CD4-positive, alpha-beta T cell treated with Interleukin-17A for 1 hour (primary cell): ENCODE results near the gene BRSK2.
"Not testable (repeated sequence)": the region's sequence is repeated elsewhere in the genome, so short reads cannot be mapped to it uniquely, and the experiment has no call there.

Experiments
- DNase-seq: peaks from one replicate; pipeline ENCODE4 v3.0.0-alpha.2; 2020

The BRSK2 gene

DNA sequence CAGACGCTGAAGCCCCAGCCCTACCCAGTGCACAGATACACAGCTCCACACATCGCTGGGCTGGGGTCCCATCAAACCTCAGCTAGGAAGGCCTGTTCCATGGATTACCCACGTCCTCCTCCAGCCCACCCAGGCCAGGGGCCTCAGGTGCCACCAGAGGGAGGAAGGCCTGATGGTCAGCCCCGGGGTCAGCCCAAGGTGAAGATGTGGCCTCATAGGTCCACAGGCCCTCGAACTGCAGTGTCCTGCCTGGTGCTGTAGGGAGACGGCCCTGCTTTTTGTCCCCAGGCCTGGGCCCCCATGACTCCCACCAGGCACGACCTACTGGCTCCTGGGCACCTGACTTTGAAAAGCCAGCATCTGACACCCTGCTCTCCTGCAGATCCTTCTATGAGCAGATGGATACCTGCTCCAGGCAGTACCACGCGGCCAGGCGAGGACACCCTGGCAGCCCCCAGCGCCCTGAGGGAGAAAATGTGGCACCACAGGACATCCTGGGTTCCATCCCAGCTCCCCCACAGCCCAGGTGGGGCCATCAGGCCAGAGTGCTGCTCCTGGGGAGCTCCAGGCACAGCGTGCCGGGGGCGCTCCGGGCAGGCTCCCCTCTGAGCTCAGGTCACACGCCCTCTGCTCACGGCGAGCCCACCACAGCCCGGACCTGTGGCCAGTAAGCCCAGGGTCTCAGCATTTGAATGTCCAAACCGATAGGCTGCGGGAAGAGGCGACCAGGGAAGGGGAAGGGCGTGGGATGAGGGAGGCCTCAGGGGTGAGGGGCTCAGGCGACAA lies 112.6 kb downstream of the BRSK2 start:
- no peak for DNase-seq

DNA sequence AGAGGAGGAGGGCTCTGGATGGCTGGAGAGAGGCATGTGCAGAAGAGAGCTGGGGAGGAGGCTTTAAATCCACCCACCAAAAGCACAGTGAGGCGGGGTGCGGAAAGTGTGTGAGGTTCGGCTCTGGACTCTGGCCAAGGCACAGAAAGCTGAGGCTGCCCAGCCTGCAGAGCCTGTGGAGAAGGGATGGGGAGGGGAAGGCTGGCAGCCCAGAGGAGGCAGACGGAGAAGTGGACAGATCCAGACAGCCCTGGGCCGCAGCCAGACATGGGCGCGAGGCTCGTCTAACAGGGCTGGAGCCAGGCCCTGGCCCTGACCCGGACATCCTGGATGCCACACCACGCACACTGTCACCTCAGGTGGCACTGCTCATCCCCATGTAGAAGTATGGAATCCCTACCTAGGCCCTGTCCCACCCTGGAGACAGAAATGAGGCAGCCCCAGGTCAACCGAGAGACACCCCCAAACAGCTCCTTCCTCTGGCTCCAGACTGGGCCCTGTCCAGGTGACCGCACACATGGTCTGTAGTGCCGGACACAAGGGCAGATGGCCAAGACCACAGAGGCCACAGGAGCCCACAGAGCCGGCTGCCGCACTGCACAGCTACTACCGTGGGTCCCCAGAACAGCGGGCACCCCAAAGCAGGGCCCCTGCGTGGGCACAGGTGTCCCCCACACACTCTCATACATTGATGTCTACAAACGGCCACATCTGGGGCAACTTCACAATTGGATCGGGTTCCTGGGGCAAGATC lies 113.4 kb downstream of the BRSK2 start:
- no peak for DNase-seq

DNA sequence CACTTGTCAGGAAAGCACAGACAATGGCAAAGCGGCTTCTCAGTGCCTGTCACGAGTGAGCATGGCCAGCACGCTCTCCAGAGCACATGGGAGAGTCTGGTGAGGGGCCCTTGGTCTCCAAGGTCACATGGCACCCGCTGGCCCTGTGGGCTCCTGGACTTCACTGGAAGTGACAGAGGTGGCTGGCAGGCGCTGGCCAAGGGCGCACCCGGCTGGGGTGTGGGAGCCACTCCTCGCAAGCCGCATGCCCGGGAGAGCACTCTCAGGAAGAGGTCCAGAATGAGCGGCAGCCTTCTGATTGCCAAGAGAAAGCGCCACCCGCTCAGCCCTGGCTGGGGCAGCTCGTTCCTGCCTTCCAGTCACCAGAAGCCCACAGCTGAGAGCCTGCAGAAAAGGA lies 114.0 kb downstream of the BRSK2 start:
- DNase-seq, result no peak

DNA sequence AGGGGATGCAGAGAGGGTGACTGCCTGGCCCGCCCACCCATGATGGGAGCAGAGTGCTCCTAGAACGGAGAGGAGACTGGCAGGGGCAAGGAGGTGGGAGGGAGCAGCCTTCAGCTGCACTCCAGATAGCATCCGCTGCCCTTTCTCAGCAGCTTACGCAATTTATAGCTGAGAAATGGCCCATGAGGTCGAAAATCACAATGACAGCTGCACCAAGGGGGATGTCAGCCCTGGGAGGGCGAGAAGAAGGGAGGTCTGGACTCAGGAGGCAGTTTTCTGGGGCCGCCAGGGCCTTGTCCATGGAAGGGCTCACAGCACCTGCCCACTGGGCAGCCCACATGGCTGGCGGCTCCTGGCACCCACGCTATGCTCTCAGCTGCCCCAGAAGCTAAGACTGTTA lies 114.4 kb downstream of the BRSK2 start:
- DNase-seq, result no peak

DNA sequence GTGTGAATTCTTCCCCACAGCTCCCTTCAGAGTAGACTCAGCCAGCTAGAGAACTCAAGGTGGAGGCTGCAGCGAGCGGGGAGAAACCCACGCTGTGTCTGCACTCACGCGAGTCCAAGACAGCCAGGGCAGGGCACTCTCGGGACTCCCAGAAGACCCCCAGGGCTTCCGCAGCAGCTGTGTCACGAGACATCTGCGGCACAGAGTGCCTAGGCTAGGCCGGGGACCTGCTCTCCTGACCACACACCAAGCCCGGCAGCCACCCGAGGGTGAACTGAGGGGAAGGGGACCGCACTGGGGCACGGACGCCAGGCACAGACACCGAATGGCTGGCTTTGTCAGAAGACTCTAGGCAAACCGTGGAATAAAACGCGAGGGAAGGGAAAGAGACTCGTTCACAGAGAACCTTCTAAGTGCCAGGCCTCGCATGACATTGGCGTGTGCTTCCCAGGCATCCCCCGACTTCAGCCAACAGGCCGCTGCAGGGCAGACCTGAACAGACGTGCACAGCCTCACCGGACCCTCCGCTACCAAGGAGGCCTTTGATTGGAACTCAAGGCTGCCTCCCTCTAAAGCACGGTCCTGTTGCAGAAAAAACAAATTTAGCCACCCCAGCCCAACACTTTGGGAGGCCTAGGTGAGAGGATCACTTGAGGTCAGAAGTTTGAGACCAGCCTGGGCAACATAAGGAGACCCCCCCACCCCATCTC lies 115.0 kb downstream of the BRSK2 start:
- DNase-seq, result no peak

DNA sequence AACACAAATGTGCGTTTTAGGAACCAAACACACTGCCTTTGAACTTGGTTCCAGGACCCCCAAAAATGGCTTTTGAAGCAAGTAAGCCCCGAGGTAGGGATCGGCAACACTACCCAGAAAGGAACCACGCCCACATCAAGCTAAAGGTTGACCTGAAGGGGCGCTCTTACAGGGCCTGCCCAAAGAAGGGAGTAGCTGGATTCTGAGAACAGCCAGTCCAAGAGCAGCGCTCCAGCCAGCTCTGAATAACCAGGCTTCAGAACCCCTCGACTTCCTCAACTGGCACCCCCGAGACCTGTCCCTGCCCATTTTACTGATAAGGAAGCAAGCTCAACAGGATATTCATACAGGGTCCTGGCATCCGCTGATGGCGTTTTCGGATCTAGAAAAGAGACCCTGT lies 115.7 kb downstream of the BRSK2 start:
- no peak for DNase-seq

DNA sequence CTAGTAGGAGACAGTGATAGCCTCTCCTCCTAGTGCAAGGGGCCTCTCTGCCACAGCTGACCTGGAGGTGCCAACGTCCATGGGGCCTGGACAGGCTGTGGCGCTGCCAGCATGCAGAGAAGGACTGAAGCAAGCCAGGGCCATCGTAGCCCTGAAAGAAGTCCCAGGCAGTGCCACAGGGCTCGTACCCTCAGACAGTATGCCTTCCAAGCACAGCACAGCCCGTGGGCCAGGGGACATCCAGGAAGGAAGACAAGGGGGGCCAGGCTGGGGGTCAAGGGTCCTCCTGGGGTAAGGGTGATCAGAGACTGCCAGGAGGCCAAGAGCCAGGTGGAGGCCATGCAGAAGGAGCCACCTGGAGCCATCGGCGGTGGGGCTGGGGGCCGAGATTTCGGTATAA lies 117.2 kb downstream of the BRSK2 start:
- no peak for DNase-seq

DNA sequence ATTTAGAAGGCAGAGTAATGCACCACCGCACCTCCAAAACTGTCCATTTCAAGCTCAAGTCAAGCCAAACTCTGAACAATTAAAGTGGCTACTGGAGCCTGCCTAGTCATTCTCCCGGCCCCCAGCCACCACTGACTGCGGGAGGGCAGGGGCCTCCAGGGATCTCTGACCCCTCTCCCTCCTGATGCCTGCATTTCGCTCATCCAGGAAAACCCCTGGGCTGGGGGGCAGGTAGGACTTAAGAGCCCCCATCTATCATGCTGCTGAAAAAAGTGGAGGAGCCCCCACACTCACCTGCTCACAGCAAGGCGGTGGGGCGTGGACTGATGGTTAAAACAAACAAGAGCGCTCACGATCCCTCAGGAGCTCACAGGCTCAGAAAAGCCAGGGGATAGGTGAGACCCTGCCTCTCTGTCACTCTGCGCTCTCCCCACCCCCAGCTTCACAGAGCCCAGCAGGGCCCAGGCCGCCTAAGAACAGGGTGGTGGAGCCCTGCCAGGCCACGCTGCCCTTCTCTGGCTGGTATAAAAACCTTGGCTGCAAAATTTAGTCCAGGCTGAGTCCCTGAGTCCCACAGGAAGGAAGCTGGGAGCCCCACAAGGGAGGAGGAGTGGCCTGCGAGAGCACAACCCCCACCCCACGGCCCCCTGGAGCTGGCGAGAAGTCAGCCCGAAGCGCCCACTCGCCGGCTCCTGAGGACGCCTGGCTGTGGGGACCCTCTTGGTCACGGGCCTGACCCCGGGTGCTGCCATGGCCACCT lies 117.8 kb downstream of the BRSK2 start:
- DNase-seq, result no peak

DNA sequence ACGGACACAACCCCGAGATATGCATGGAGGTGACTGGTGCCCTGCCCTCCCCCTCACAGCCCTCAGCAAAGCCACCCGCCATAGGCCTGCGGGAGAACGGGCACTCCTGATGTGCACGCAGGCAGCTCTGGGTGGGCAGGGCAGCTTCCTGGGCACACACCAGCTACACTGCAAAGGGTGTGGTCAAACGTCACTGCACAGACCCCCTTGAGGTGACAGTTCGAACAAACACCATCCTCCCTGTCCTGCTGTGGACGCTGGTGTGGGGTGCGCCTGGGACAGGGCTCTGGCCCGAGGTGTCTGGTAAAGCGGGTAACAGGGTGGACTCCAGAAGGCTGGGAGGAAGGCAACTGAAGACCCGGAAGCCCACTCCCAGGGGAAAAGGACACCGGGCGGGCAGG lies 118.8 kb downstream of the BRSK2 start:
- DNase-seq, result no peak

DNA sequence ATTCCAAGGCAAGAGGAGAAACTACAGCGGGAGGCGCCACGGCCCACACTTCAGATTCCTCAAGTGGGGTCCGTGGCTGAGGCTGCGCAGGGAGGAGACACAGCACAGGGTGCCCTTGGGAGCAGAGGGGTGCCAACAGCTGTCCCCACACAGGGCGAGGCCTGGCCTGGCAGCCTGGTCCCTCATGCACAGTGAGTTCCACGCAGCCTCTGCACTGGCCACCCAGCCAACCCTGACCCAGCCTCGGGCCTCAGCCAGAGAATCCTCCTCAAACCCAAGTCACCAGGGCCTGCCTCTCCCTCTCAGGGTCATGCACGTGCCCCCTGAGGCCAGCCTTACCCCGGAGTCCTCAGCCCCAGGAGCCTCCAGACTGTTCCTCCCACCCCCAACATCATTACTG lies 119.3 kb downstream of the BRSK2 start:
- no peak for DNase-seq

DNA sequence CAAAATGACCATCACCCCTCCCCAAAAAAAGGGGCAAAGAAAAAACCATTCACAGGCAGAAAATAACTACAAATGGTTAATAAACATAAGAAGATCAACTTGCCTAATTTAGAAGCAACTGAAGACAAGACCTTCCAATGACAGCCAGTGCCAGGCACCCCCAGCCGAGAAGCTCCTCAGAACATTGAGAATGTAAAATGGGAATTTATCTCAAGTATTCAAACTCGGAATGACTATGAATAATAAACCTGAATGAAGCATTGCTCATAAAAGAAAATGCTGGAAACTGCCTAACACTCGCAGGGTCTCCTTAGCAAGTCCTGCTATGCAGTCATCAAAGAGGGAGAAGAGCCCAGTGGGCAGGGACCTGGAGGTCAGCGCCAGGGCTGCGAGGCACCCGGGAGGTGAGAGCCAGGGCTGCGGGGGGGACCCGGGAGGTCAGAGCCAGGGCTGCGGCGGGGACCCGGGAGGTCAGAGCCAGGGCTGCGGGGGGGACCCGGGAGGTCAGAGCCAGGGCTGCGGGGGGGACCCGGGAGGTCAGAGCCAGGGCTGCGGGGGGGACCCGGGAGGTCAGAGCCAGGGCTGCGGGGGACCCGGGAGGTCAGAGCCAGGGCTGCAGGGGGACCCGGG lies 120.0 kb downstream of the BRSK2 start:
- no peak for DNase-seq

DNA sequence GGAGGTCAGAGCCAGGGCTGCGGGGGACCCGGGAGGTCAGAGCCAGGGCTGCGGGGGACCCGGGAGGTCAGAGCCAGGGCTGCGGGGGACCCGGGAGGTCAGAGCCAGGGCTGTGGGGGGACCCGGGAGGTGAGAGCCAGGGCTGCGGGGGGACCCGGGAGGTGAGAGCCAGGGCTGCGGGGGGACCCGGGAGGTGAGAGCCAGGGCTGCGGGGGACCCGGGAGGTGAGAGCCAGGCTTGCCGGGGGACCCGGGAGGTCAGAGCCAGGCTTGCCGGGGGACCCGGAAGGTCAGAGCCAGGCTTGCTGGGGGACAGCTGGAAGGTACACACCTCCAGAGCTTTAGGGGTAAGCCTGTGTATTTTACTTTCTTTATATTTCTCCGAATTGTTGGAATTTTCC lies 120.6 kb downstream of the BRSK2 start:
- not testable (repeated sequence) for DNase-seq

DNA sequence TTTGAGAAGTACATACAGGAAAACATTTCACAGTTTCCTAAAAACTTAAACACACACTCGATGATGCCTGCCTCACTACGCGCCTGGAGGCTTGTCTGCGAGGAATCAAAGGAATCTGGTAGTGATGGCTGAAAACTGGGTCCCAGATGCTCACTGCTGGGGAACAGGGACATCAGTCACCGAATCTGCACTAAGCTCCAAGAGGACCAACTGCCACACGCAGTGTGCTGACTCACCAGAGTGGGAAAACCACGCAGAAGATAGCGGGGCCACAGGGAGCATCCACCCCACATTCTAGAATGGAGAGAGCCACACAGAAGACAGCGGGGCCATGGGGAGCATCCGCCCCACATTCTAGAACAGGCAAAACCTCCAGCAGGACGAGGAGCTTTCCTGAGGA lies 121.2 kb downstream of the BRSK2 start:
- DNase-seq, result no peak

DNA sequence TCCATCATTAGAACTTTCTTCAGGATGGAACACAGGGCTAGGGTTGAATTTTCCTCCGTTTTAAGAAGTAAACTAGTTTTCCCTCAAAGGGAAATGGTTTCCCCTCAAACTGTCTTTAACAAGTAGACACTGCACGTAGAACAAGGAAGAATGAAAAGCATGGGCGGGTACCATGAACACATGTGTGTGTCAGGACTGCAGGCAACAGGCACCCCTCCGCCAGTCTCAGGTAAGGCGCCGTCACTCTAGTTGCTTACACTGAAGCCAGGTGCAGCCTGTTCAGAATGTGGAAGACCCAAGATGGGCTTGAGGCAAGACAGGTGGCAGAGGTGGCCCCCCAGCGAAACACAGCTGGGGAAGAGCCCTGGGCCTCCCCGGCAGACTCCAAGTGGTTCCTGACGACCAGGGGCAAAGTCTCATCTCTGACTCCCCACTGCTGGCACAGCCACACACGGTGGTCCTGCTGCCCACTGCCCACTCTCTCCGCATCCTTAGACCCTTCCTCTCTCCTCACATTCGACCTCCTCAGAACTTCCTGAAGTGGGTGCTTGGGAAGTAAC lies 122.3 kb downstream of the BRSK2 start:
- no peak for DNase-seq
